ENCODE measurements around the gene TEKT5.
"Not testable (repeated sequence)": the region's sequence is repeated elsewhere in the genome, so short reads cannot be mapped to it uniquely, and the experiment has no call there.

TEKT5 gene

DNA sequence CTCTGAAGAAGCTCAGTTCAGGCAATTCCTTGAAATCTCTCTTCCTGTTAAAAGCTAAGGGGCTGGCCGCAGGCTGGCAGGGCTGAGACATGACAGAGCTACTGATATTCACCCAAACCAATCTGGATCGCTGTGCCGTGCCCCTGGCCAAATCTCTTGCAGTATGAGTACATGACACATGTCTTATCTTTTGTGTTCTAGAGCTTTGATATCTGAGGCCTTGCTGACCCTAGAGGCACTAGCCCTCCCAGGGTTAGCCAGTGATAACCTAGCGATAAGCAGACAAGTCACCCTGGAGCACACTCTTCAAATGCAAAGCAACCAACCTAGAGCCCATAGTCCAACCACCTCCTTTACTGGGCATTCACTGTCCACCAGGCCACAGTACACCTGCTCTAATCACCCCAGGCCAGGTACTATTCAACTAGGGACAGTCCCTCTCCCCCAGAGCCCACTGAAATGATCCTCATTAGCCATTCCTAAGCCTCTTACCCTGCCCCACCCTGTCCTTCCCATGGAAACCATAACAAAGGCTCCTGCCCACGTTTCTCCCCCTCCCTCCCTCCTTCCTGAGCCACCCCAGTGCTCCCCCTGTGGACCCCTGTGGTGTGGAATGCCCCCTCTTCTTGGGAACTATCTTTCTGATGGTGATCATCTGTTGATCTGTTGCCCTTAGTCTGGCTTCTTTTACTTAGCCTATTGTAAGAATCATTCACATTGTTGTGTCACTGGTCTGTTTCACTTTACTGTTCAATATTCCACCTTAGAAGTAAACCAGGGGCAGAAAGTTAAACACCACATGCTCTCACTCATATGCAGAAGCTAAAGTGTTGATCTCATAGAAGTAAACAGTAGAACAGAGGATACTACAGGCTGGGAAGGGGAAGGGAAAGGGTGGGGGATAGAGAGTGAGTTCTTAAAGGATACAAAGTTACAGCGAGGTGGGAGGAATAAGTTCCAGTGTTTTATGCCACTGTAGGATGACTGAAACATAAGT, 52.5 kb downstream of the TEKT5 start:
- H3K36me3 ChIP-seq (ENCODE audit: control insufficient read depth in 1 of 2, insufficient read depth in 2 of 2, low read length in 2 of 2): no peaks in the 10 kb centered on the region
- H3K9me3 ChIP-seq (ENCODE audit: control insufficient read depth in 1 of 2, low read length in 2 of 2): no peaks in the 10 kb centered on the region
- H3K27ac ChIP-seq (ENCODE audit: low read length): no peak overlapping the region

DNA sequence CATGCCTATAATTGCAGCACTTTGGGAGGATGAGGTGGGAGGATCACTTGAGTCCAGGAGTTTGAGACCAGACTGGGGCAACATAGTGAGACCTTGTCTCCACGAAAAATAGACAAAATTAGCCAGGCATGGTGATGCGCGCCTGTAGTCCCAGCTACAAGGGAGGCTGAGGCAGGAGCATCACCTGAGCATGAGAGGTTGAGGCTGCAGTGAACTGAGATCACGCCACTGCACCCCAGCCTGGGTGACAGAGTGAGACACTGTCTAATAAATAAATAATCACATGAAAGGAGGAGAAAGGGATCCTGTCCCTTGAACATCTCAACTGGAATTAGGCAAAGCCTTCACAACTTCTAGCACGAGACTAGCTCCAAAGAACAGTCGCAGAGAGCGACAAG, 53.2 kb downstream of the TEKT5 start:
- Histone ChIP-seq H3K36me3 (ENCODE audit: control insufficient read depth in 1 of 2, insufficient read depth in 2 of 2, low read length in 2 of 2) (no peaks in the 10 kb centered on the region), H3K27me3 (ENCODE audit: low read depth, low read length) (no peaks in the 10 kb centered on the region), H3K4me3 (ENCODE audit: low read depth in 1 of 2, low read length in 2 of 2) (no peak overlapping the region), H3K4me1 (ENCODE audit: control insufficient read depth in 1 of 2, insufficient read depth in 2 of 2, low read length in 2 of 2) (no peaks in the 10 kb centered on the region), H3K27ac (ENCODE audit: low read length) (no peak overlapping the region), H3K9me3 (ENCODE audit: control insufficient read depth in 1 of 2, low read length in 2 of 2) (no peaks in the 10 kb centered on the region)

More for the DNA sequence above, 52.5 kb downstream of the TEKT5 start:
- Histone ChIP-seq H3K27me3 (ENCODE audit: low read depth, low read length) (no peaks in the 10 kb centered on the region), H3K4me1 (ENCODE audit: control insufficient read depth in 1 of 2, insufficient read depth in 2 of 2, low read length in 2 of 2) (no peaks in the 10 kb centered on the region), H3K4me3 (ENCODE audit: low read depth in 1 of 2, low read length in 2 of 2) (no peak overlapping the region)

DNA sequence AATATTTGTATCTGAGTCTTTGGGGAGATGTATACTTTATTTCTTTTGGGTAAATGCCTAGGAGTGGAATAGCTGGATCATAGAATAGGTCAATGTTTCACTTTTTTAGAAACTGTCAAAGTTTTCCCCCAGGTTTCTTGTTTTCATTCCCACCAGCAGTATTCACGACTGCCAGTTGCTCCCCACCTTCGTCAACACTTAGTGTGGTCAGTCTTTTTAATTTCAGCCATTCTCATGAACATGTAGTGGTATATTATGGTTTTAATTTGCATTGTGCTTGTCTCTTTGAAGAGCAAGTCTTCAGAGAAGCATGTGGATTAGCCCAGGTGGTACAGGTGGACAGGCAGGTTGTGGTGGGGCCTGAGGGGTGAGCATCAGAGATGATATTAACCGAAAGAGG, 53.8 kb downstream of the TEKT5 start:
- Histone ChIP-seq H3K27ac (ENCODE audit: low read length) (no peak overlapping the region), H3K4me1 (ENCODE audit: control insufficient read depth in 1 of 2, insufficient read depth in 2 of 2, low read length in 2 of 2) (no peaks in the 10 kb centered on the region), H3K9me3 (ENCODE audit: control insufficient read depth in 1 of 2, low read length in 2 of 2) (no peaks in the 10 kb centered on the region), H3K27me3 (ENCODE audit: low read depth, low read length) (no peaks in the 10 kb centered on the region), H3K36me3 (ENCODE audit: control insufficient read depth in 1 of 2, insufficient read depth in 2 of 2, low read length in 2 of 2) (no peaks in the 10 kb centered on the region), H3K4me3 (ENCODE audit: low read depth in 1 of 2, low read length in 2 of 2) (no peak overlapping the region)

GRCh38 chr16:10638101-10638500, 56.6 kb downstream of the TEKT5 start:
- H3K27ac ChIP-seq (ENCODE audit: low read length): no peak overlapping the region

DNA sequence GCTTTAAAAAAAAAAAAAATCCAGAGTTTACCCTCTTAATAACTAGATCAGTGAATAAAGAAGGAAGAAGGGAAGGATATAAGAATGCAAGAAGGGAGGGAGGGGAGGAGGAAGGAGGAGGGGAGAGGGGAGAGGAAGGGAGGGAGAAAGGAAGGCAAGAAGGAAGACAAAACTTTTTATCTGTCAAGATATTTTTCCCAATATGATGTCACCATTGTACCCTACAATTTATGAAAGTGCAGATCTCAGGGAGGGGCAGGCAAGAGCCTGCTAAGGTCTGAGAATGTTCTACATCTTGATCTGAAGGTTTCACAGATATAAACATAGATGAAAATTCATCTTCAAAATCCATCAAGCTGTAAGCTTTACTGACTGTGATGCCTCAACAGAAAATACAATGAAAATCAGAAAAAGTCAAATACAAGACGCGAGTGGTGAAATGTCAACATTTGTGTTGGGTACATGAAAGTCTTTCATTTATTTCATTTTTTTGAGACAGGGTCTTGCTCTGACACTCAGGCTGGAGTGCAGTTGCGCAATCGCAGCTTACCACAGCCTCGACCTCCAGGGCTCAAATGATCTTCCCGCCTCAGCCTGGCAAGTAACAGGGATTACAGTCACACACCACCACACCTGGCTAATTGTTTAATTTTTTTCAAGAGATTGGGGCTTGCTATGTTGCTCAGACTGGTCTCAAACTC, 57.2 kb downstream of the TEKT5 start:
- Histone ChIP-seq H3K27ac (ENCODE audit: low read length) (no peak overlapping the region), H3K4me1 (ENCODE audit: control insufficient read depth in 1 of 2, insufficient read depth in 2 of 2, low read length in 2 of 2) (no peaks in the 10 kb centered on the region), H3K4me3 (ENCODE audit: low read depth in 1 of 2, low read length in 2 of 2) (no peak overlapping the region), H3K9me3 (ENCODE audit: control insufficient read depth in 1 of 2, low read length in 2 of 2) (peaks cover 0 to 10% of the 10 kb centered on the region in 2 donors), H3K27me3 (ENCODE audit: low read depth, low read length) (no peaks in the 10 kb centered on the region), H3K36me3 (ENCODE audit: control insufficient read depth in 1 of 2, insufficient read depth in 2 of 2, low read length in 2 of 2) (no peaks in the 10 kb centered on the region)

More at GRCh38 chr16:10638101-10638500, 56.6 kb downstream of the TEKT5 start:
- H3K27me3 ChIP-seq (ENCODE audit: low read depth, low read length): no peaks in the 10 kb centered on the region
- no peak overlapping the region for H3K4me3 ChIP-seq (ENCODE audit: low read depth in 1 of 2, low read length in 2 of 2)
- no peaks in the 10 kb centered on the region for H3K4me1 ChIP-seq (ENCODE audit: control insufficient read depth in 1 of 2, insufficient read depth in 2 of 2, low read length in 2 of 2)
- no peaks in the 10 kb centered on the region for H3K36me3 ChIP-seq (ENCODE audit: control insufficient read depth in 1 of 2, insufficient read depth in 2 of 2, low read length in 2 of 2)
- H3K9me3 ChIP-seq (ENCODE audit: control insufficient read depth in 1 of 2, low read length in 2 of 2): peaks cover 0 to 10% of the 10 kb centered on the region in 2 donors

DNA sequence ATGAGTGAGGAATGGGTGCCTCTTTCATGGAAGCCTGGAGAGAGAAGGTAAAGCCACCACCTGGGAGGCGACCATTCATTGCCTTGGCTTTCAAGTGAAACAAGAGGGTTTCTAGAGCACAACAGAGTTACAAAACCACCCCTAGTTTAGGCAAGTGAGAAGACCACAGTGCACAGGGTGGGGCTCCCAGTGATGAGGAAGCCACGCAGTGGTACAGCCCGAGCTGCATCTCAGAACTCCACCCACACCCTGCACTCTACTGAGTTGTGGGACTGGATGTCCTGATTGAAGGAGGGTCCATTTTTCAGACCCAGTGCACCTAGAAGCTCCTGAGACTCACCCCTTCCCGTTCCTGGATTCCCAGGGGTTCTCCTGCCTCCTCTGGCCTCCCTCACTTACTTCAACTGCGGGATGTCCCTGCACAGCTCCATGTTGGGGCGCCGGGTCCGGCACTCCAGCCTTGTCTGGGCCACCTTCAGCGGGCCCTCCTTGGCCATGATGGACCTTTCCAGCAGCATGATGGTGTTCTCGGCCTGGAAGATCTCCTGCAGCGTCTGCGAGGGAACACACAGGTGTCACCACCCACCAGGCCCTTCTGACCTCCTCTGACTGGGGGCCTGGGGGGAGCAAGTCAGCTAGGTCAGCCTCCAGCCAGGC, 59.2 kb downstream of the TEKT5 start:
- no peaks in the 10 kb centered on the region for H3K27me3 ChIP-seq (ENCODE audit: low read depth, low read length)
- peaks cover 0 to 10% of the 10 kb centered on the region in 2 donors for H3K9me3 ChIP-seq (ENCODE audit: control insufficient read depth in 1 of 2, low read length in 2 of 2)
- no peak overlapping the region for H3K27ac ChIP-seq (ENCODE audit: low read length)
- H3K4me3 ChIP-seq (ENCODE audit: low read depth in 1 of 2, low read length in 2 of 2): no peak overlapping the region
- no peaks in the 10 kb centered on the region for H3K4me1 ChIP-seq (ENCODE audit: control insufficient read depth in 1 of 2, insufficient read depth in 2 of 2, low read length in 2 of 2)
- H3K36me3 ChIP-seq (ENCODE audit: control insufficient read depth in 1 of 2, insufficient read depth in 2 of 2, low read length in 2 of 2): no peaks in the 10 kb centered on the region

GRCh38 chr16:10633429-10633828, 61.3 kb downstream of the TEKT5 start:
- not testable (repeated sequence) for H3K9me3 ChIP-seq (ENCODE audit: control insufficient read depth in 1 of 2, low read length in 2 of 2); H3K36me3 ChIP-seq (ENCODE audit: control insufficient read depth in 1 of 2, insufficient read depth in 2 of 2, low read length in 2 of 2); H3K4me3 ChIP-seq (ENCODE audit: low read depth in 1 of 2, low read length in 2 of 2); H3K4me1 ChIP-seq (ENCODE audit: control insufficient read depth in 1 of 2, insufficient read depth in 2 of 2, low read length in 2 of 2); H3K27me3 ChIP-seq (ENCODE audit: low read depth, low read length); H3K27ac ChIP-seq (ENCODE audit: low read length)

GRCh38 chr16:10631886-10632285, 62.8 kb downstream of the TEKT5 start:
- Histone ChIP-seq H3K4me3 (ENCODE audit: low read depth in 1 of 2, low read length in 2 of 2) (no peak overlapping the region), H3K27ac (ENCODE audit: low read length) (no peak overlapping the region), H3K9me3 (ENCODE audit: control insufficient read depth in 1 of 2, low read length in 2 of 2) (peaks cover 0 to 10% of the 10 kb centered on the region in 2 donors), H3K36me3 (ENCODE audit: control insufficient read depth in 1 of 2, insufficient read depth in 2 of 2, low read length in 2 of 2) (no peaks in the 10 kb centered on the region), H3K27me3 (ENCODE audit: low read depth, low read length) (no peaks in the 10 kb centered on the region), H3K4me1 (ENCODE audit: control insufficient read depth in 1 of 2, insufficient read depth in 2 of 2, low read length in 2 of 2) (no peaks in the 10 kb centered on the region)

DNA sequence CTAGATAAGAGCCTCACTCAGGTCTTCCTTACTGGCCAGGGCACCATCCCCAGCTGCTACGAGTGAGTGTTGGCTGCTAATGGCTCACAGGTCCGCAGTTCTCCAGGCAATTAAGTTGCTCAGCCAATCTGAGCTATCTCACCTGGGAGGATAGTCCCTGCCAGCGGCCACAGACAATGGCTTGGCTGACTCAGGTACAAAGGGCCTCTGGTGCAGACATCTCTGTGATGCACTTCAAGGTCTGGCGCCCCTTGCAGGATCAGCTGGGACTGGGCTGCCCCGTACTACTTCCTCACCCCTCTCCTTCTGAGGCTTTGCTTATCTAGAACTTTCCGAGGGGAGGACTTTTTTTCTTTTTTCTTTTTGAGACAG, 65.2 kb downstream of the TEKT5 start:
- H3K27me3 ChIP-seq (ENCODE audit: low read depth, low read length): no peaks in the 10 kb centered on the region
- no peaks in the 10 kb centered on the region for H3K36me3 ChIP-seq (ENCODE audit: control insufficient read depth in 1 of 2, insufficient read depth in 2 of 2, low read length in 2 of 2)
- H3K4me1 ChIP-seq (ENCODE audit: control insufficient read depth in 1 of 2, insufficient read depth in 2 of 2, low read length in 2 of 2): no peaks in the 10 kb centered on the region
- H3K4me3 ChIP-seq (ENCODE audit: low read depth in 1 of 2, low read length in 2 of 2): no peak overlapping the region
- H3K27ac ChIP-seq (ENCODE audit: low read length): no peak overlapping the region
- peaks cover 0 to 8% of the 10 kb centered on the region in 2 donors for H3K9me3 ChIP-seq (ENCODE audit: control insufficient read depth in 1 of 2, low read length in 2 of 2)

DNA sequence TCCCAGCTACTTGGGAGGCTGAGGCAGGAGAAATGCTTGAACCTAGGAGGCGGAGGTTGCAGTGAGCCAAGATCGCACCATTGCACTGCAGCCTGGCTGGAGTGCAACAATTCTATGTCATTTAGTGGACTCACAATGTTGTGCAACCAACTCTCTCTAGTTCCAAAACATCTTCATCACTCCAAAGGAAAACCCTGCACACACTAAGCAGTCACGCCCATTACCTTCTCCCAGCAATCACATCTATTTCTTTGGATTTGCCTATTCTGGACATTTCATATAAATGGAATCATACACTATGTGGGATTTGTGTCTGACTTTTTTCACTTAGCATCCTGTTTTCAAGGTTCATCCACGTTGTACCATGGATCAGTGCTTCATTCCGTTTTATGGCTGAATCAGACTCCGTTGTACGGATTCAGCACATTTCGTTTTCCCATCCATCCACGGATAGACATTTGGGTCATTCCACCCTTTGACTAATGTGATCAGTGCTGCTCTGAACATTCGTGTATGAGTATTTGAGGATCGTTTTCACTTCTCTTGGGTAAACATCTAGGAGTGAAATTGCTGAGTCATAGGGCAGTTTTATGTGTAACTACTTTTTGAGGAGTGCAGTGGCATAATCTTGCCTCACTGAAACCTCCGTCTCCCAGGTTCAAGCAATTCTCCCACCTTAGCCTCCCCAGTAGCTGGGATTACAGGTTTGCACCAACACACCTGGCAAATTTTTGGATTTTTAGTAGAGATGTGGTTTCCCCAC, 69.0 kb downstream of the TEKT5 start:
- no peaks in the 10 kb centered on the region for H3K36me3 ChIP-seq (ENCODE audit: control insufficient read depth in 1 of 2, insufficient read depth in 2 of 2, low read length in 2 of 2)
- no peak overlapping the region for H3K27ac ChIP-seq (ENCODE audit: low read length)
- H3K4me3 ChIP-seq (ENCODE audit: low read depth in 1 of 2, low read length in 2 of 2): no peak overlapping the region
- H3K27me3 ChIP-seq (ENCODE audit: low read depth, low read length): no peaks in the 10 kb centered on the region
- H3K9me3 ChIP-seq (ENCODE audit: control insufficient read depth in 1 of 2, low read length in 2 of 2): no peaks in the 10 kb centered on the region
- no peaks in the 10 kb centered on the region for H3K4me1 ChIP-seq (ENCODE audit: control insufficient read depth in 1 of 2, insufficient read depth in 2 of 2, low read length in 2 of 2)
